Neural progenitor cell (in vitro differentiated cells): ENCODE measurements around the gene MATK.

Source experiments
- CTCF ChIP-seq: fragments of 200-600 bp; sonication (generic); IDR thresholded peaks from 2 replicates; pipeline ENCODE4 v1.5.1; 2017; ENCODE audit warnings: antibody characterized with exemption, mild to moderate bottlenecking
- EZH2 ChIP-seq: fragments of 200-600 bp; sonication (generic); IDR thresholded peaks from 2 replicates; pipeline ENCODE4 v1.6.1; 2017; ENCODE audit warnings: antibody characterized with exemption, mild to moderate bottlenecking, moderate library complexity

GRCh38 chr19:3738477-3739220 is 47.5 kb downstream of the MATK start:
- TF ChIP-seq EZH2 (no peak), CTCF (no peak)
